Progenitor cell of endocrine pancreas (in vitro differentiated cells): Measurements from ENCODE around the gene YAE1. TPM values are rescaled to one million over a fixed set of nuclear protein-coding genes. Genes with fewer than 3 reads are reported as not detected.

Experiments used
- DNase-seq: peaks from one replicate; pipeline ENCODE4 v3.0.0; 2021; ENCODE audit warnings: low spot score; ENCODE audit not compliant: unreplicated experiment
- H3K27ac Mint-ChIP-seq: 2 replicates; pipeline ENCODE4 v1.8.0; 2021; ENCODE audit warnings: mild to moderate bottlenecking, moderate library complexity, mixed read lengths
- H3K27me3 Mint-ChIP-seq: 2 replicates; pipeline ENCODE4 v1.8.0; 2021; ENCODE audit warnings: mixed read lengths
- H3K36me3 Mint-ChIP-seq: 2 replicates; pipeline ENCODE4 v1.8.0; 2022; ENCODE audit warnings: mixed read lengths; ENCODE audit not compliant: insufficient read depth
- H3K4me1 Mint-ChIP-seq: 2 replicates; pipeline ENCODE4 v1.8.0; 2021; ENCODE audit warnings: low read depth, mixed read lengths
- H3K4me3 Mint-ChIP-seq: 2 replicates; pipeline ENCODE4 v1.8.0; 2021; ENCODE audit warnings: low read depth, mild to moderate bottlenecking, moderate library complexity, mixed read lengths
- H3K9me3 Mint-ChIP-seq: 2 replicates; pipeline ENCODE4 v1.8.0; 2021; ENCODE audit warnings: low read depth, mixed read lengths
- total RNA-seq: library from RNA; stranded (reverse); gene quantifications from 2 replicates; pipeline ENCODE4 v1.2.1, GENCODE V29; 2021
- TF ChIP-seq, protein P1 (sequence below): fragments of 200-600 bp; sonication (generic); IDR thresholded peaks from one replicate; pipeline ENCODE4 v1.5.0; 2021; ENCODE audit warnings: antibody characterized with exemption, mild to moderate bottlenecking; ENCODE audit not compliant: unreplicated experiment

The YAE1 gene
- total RNA-seq, 1 donor from 2014 or later = 35.0 TPM

DNA sequence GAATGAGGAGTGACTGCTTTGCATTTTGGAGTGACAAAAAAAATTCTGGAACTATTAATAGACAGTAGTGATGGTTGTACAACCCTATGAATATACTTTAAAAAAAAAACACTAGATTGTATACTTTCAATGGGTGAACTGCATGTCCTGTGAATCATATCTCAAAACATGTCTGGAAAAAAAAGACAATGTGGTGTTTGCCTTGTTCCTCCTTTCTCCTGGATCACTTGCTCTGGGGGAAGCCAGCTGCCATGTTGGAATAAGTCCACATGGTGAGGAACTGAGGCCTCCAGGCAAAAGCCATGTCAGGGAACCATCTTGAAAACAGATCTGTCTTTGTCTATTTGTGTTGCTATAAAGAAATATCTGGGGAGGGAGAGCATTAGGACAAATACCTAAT, 39.5 kb upstream of the YAE1 start:
- Mint-ChIP-seq H3K9me3 (no peaks in the 10 kb centered on the region), H3K4me1 (peaks cover 15% of the 10 kb centered on the region), H3K27ac (no peak overlapping the region), H3K36me3 (no peaks in the 10 kb centered on the region), H3K4me3 (no peak overlapping the region), H3K27me3 (no peaks in the 10 kb centered on the region)
- TF ChIP-seq, protein P1, sequence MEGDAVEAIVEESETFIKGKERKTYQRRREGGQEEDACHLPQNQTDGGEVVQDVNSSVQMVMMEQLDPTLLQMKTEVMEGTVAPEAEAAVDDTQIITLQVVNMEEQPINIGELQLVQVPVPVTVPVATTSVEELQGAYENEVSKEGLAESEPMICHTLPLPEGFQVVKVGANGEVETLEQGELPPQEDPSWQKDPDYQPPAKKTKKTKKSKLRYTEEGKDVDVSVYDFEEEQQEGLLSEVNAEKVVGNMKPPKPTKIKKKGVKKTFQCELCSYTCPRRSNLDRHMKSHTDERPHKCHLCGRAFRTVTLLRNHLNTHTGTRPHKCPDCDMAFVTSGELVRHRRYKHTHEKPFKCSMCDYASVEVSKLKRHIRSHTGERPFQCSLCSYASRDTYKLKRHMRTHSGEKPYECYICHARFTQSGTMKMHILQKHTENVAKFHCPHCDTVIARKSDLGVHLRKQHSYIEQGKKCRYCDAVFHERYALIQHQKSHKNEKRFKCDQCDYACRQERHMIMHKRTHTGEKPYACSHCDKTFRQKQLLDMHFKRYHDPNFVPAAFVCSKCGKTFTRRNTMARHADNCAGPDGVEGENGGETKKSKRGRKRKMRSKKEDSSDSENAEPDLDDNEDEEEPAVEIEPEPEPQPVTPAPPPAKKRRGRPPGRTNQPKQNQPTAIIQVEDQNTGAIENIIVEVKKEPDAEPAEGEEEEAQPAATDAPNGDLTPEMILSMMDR = no peak
- DNase-seq = no peak

DNA sequence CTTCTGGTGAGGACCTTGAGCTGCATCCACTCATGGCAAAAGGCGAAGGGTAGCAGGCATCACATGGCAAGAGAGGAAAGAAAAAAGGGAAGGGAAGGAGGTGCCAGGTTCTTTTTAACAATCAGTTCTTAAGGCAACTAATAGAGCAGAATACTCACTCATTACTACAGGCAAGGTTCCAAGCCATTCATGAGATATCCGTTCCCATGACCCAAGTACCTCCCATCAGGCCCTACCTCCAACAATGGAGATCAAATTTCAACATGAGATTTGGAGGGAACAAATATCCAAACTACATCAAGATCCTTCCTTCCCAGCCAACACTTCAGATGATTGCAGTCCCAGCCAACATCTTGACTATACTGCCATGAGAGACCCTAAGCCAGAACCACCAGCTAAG, 38.9 kb upstream of the YAE1 start:
- Mint-ChIP-seq H3K36me3 (no peaks in the 10 kb centered on the region), H3K27me3 (no peaks in the 10 kb centered on the region), H3K4me1 (peaks cover 21% of the 10 kb centered on the region), H3K27ac (no peak overlapping the region), H3K9me3 (no peaks in the 10 kb centered on the region), H3K4me3 (no peak overlapping the region)
- TF ChIP-seq, protein P1 = no peak
- DNase-seq = no peak

DNA sequence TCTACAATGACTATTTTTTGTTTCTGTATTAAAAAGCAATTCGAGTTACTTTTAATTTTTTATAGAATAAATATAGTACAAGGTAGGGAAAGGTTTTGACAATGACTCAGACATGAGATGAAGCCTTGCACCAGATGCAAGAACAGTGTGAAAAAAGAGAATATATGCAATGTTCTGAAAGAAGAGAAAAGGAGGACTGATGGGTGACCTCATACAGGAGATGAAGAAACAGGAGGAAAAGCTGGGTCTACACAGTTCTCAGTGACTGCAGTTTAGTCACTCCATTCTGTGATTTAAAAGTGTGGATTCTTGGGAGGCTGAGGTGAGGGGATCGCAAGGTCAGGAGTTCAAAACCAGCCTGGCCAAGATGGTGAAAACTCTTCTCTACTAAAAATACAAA, 38.3 kb upstream of the YAE1 start:
- TF ChIP-seq, protein P1 = no peak
- H3K27me3 Mint-ChIP-seq = no peaks in the 10 kb centered on the region
- H3K36me3 Mint-ChIP-seq = no peaks in the 10 kb centered on the region
- H3K4me3 Mint-ChIP-seq = no peak overlapping the region
- no peaks in the 10 kb centered on the region for H3K9me3 Mint-ChIP-seq
- no peak for DNase-seq
- peaks cover 25% of the 10 kb centered on the region for H3K4me1 Mint-ChIP-seq
- no peak overlapping the region for H3K27ac Mint-ChIP-seq

DNA sequence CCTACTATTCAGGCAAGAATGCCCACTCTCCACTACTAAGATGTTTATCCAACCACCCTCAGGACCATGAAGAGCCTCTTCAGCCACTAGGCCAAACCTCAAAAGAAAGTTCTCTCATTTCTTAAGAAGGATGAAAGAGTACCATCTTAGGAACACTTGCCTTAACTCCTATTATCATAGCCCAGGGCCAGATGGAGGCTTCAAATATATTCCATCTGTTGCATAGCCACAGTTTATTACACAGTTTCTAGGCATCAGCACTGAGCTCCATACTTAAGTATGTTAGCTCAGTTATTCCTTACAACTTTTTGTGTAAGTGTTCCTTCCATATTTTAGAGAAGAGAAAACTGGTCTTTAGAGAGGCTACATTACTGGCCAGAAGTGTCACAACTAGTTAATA, 37.4 kb upstream of the YAE1 start:
- Mint-ChIP-seq H3K4me3 (no peak overlapping the region), H3K9me3 (no peaks in the 10 kb centered on the region), H3K27me3 (no peaks in the 10 kb centered on the region), H3K4me1 (peaks cover 25% of the 10 kb centered on the region), H3K27ac (no peak overlapping the region), H3K36me3 (no peaks in the 10 kb centered on the region)
- no peak for DNase-seq
- TF ChIP-seq, protein P1 = no peak

DNA sequence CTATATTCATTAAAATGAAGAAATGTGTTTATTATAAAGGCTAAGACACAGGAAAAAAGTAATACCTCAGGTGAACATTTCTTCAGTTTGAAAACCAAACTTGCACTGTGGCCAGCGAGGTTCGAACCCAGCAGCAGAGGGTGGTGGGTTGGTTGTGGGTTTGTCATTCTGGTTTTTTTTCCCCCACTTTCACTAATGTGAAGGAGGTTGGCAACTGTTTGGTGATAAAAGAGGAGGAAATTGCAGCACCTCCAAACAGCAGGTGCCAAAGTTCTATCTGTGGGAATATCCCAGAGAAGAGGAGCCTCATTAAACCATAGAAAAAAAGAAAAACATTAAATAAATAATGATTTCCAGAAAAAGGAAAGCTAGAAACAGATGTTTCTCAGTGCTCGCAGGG, 36.6 kb upstream of the YAE1 start:
- H3K4me1 Mint-ChIP-seq = peaks cover 25% of the 10 kb centered on the region
- no peak for DNase-seq
- H3K27me3 Mint-ChIP-seq = no peaks in the 10 kb centered on the region
- no peaks in the 10 kb centered on the region for H3K9me3 Mint-ChIP-seq
- H3K4me3 Mint-ChIP-seq = no peak overlapping the region
- TF ChIP-seq, protein P1 = no peak
- H3K27ac Mint-ChIP-seq = no peak overlapping the region
- H3K36me3 Mint-ChIP-seq = no peaks in the 10 kb centered on the region
